KOPT-K1 (cell line): Measurements from ENCODE around the gene MTHFD1L.
"Not testable (repeated sequence)": the region's sequence is repeated elsewhere in the genome, so short reads cannot be mapped to it uniquely, and the experiment has no call there.

ENCODE experiments used
- H3K27ac ChIP-seq: fragments of 200-600 bp; sonication (generic); 2 replicates; pipeline ENCODE4 v1.5.1; 2016; ENCODE audit warnings: antibody characterized with exemption, mild to moderate bottlenecking, low read depth, low read length; ENCODE audit not compliant: poor library complexity, severe bottlenecking
- H3K36me3 ChIP-seq: fragments of 200-600 bp; sonication (generic); 2 replicates; pipeline ENCODE4 v1.5.1; 2017; ENCODE audit warnings: antibody characterized with exemption, mild to moderate bottlenecking, low read length, moderate library complexity; ENCODE audit not compliant: insufficient read depth
- H3K9me3 ChIP-seq: fragments of 200-600 bp; sonication (generic); 2 replicates; pipeline ENCODE4 v1.5.1; 2017; ENCODE audit warnings: antibody characterized with exemption, low read length, mild to moderate bottlenecking; ENCODE audit not compliant: insufficient read depth, poor library complexity, severe bottlenecking

MTHFD1L gene

DNA sequence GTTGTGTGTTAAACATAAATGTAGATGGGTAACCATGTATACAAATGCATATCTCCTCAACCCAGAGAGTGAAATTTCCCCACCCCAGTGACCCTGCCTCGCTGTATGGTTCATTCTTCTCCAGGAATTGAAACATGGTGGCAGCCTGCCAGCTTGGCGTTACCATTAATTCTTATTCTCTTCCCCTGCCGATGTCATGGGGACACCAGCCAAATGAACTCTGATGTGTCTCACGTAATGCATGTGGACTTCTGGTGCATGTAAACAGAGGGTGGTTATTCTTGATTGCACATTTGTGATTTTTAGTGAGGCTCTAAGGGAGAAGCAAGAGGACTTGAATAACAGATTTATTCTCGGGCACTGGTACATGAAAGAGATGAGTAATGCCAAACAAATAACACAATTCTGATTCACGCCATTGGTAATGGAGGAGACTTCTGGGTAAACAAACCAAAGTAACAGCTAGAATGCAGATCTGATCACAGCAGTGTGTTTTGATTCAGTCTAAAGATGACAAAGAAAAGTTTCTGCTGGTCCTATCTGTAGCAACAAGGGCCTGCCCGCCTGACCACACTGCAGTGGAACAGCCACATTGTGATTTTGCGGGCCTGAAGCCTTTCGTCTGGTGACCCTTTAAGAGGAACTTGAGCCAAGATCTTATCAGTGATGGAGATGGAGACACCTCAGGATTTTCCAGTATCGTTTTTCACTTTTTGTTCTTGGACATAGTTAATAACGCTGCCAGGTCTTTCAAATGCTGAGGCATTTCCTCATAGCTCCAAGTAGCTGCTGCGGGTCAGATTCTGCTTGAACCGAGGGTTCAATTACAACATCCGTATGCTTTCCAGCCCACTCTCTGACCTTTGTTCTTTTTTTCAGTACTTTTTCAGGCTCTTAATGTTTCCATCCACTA lies 202.4 kb downstream of the MTHFD1L start:
- Histone ChIP-seq H3K36me3 (peaks cover 20% of the 10 kb centered on the region), H3K27ac (no peak overlapping the region), H3K9me3 (no peaks in the 10 kb centered on the region)

DNA sequence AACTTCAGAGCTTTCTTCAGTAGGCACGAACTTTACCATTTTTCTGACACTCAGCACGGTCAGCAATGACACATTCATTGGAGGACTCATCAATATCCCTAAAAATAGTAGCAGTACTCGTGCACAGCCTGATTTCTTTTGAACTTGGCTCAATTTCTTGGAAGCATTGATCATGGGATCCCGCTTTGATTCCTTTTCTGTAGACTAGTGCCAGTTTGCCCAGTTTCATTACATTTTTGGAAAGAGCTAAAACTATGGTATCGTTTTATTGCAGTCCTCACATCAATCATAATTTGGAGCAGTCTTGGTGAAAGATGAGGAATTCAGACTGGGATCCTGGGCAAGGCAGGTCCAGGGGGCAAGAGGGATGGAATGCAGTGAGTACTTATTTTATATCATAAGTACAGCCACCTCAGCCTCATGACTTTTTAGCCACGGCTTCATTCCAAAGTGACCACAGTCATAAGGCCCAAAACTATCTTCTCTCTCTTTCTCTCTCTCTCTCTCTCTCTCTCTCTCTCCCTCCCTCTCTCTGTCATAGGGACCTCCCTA lies 203.3 kb downstream of the MTHFD1L start:
- H3K27ac ChIP-seq, result no peak overlapping the region
- H3K9me3 ChIP-seq, result no peaks in the 10 kb centered on the region
- peaks cover 20% of the 10 kb centered on the region for H3K36me3 ChIP-seq

DNA sequence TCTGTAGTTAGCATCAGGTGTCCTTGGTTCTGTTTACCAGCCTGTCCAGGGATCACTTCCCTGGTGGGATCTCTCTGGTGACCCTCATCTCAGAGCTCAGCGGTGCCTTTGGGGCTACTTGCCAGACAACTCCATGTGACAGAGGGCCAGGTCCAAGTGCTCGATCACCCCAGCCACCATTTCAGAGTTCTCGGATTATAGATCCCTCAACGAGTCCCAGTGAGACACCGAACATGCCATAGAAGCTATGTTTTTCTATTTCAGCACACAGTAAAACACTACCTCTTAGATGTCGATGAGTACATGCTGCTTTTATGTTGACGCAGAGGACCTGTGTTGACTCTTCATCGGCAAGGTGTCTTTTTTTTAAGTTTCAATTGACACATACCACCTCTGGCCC lies 204.1 kb downstream of the MTHFD1L start:
- Histone ChIP-seq H3K9me3 (peaks cover 1% of the 10 kb centered on the region), H3K36me3 (peaks cover 27% of the 10 kb centered on the region), H3K27ac (no peak overlapping the region)

DNA sequence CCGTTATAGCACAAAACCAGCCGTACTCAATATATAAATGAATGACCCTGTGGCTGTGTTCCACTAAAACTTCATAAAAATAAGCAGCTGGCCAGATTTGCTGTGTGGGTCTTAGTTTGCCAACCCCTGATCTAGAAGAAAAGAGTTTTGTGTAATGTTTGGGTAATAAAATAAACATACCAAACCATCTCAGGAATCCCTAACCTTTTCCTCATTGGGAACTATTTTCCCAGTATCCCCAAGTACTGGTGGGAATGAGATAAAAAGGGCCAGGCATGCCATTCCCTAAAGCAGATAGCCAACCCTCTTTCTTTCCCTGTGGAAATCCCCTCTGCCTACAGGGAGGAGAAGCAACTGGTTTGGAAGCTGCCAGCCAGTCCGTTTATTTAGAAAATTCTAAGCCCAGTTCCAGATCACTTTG lies 205.1 kb downstream of the MTHFD1L start:
- Histone ChIP-seq H3K9me3 (peaks cover 4% of the 10 kb centered on the region), H3K27ac (no peak overlapping the region), H3K36me3 (peaks cover 20% of the 10 kb centered on the region)

DNA sequence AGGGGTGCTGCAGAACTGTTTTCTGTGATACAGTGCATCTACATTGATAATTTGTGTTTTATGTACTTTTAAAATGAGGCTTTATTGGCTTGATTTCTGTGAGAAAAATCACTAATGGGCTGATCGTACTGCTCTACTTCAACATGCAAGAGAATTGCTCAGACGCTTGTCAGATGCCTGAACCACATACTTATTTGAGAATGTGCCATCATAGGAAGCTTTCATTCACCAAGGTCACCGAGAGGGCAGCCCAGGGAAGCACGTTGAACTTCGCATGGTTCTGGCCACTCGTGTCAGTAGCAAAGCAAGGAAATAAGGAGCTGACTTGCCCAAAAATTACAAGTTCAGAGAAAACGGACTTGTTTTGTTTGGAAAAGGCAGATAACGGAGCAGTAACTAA lies 205.8 kb downstream of the MTHFD1L start:
- Histone ChIP-seq H3K36me3 (peaks cover 18% of the 10 kb centered on the region), H3K9me3 (peaks cover 7% of the 10 kb centered on the region), H3K27ac (no peak overlapping the region)

DNA sequence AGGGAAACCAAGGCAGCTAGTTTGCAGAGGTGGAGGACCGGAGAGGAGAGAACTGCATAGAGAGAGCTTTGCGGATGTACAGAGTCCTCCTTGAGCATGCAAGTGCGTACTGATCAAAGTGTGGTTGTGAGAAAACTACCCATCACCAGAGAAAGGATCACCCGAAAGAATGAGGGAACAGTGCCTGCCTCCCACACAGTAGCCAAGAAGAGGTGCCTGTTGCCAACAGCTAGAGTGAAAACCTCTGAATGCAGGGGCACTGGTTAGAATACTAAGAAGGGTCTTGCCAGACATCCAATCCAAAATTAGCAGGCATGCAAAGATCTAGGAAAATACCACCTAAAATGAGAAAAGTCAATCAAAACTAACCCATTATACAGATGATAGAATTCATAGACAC lies 207.6 kb downstream of the MTHFD1L start:
- Histone ChIP-seq H3K36me3 (peaks cover 21% of the 10 kb centered on the region), H3K9me3 (peaks cover 22% of the 10 kb centered on the region), H3K27ac (no peak overlapping the region)

DNA sequence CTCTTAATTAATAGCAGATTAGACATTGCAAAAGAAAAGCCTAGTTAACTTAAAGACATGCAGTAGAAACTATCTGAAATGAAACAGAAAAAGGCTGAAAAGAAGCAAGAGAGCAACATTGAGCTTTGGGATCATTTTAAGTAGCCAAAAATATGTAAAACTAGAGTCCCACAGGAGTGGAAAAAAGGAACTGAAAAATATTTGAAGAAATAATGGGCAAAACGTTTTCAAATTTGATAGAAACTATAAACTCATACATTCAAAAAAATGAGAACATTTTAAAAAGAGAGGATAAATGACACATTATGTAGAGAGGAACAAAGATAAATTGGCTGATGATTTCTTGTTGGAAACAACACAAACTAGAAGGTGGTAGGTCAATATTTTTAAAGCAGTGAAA lies 208.2 kb downstream of the MTHFD1L start:
- Histone ChIP-seq H3K9me3 (peaks cover 23% of the 10 kb centered on the region), H3K27ac (no peak overlapping the region), H3K36me3 (peaks cover 26% of the 10 kb centered on the region)

DNA sequence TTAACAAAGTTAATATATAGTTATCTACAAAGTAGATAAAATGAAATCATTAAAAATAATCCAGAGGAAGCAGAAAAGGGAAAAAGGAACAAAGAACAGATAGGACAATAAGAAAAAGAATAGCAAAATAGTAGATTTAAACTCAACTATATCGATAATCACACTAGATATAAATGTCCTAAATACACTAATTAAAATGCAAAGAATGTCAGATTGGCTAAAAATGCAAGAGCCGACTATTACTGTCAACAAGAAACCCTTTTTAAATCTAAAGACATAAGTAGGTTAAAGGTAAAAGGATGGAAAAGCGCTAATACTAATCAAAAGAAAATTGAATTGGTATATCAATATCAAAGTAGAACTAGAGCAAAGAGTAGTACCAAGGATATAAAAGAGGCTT lies 209.5 kb downstream of the MTHFD1L start:
- Histone ChIP-seq H3K27ac (no peak overlapping the region), H3K36me3 (peaks cover 25% of the 10 kb centered on the region), H3K9me3 (peaks cover 23% of the 10 kb centered on the region)

DNA sequence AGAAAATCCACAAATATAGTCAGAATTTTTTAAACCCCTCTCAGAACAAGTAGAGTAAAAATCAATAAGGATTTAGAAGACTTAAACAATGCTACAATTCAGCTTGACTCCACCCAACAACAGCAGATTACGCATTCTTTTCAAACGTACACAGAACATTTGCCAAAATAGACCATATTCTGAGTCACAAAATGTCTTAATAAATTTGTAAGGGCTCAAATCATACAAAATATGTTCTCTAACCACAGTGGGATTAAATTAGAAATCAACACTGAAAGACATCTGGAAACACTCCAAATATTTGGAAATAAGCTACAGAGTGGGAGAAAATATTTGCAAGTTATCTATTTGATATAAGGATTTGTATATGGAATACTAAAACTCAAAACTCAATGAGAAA lies 210.0 kb downstream of the MTHFD1L start:
- Histone ChIP-seq H3K27ac (no peak overlapping the region), H3K9me3 (peaks cover 23% of the 10 kb centered on the region), H3K36me3 (peaks cover 25% of the 10 kb centered on the region)

DNA sequence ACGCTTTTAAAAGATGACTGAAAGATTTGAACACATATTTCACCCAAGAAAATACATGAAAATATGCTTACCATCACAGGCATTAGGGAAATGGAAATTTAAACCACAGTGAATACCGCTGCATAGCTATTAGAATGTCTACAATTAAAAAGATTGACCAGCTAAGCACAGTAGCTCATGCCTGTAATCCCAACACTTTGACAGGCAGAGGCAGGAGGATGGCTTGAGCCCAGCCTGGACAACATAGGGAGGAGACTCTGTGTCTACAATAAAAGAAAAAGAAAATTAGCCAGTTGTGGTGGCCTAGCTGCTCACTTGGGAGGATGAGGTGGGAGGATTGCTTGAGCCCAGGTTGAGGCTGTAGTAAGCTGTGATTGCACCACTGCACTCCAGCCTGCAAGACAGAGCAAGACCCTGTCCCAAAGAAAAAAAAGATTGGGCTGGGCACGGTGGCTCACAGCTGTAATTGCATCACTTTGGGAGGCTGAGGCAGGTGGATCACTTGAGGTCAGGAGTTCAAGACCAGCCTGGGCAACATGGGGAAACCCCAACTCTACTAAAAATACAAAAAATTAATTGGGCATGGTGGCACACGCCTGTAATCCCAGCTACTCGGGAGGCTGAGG lies 210.5 kb downstream of the MTHFD1L start:
- H3K36me3 ChIP-seq, result peaks cover 25% of the 10 kb centered on the region
- H3K27ac ChIP-seq, result no peak overlapping the region
- peaks cover 23% of the 10 kb centered on the region for H3K9me3 ChIP-seq

DNA sequence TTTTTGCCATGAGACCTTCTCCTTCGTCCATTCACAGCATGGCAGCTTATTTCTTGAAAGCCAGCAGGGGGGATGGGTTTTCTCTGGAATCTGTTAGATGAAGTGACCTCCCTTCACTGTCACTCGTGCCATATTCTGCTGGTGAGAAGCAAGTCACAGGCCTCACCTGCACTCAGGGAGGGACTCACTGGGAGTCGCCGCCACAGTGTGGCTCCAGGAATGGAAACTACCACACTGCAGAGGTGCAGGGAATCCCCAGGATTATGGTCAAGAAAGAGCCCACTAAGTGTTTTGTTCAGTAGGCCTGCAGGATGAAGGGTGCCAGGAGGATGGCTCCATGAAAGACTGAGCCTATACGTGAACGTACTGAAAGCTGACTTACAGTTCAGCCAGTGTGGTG lies 213.2 kb downstream of the MTHFD1L start:
- peaks cover 23% of the 10 kb centered on the region for H3K9me3 ChIP-seq
- no peak overlapping the region for H3K27ac ChIP-seq
- H3K36me3 ChIP-seq, result peaks cover 25% of the 10 kb centered on the region

DNA sequence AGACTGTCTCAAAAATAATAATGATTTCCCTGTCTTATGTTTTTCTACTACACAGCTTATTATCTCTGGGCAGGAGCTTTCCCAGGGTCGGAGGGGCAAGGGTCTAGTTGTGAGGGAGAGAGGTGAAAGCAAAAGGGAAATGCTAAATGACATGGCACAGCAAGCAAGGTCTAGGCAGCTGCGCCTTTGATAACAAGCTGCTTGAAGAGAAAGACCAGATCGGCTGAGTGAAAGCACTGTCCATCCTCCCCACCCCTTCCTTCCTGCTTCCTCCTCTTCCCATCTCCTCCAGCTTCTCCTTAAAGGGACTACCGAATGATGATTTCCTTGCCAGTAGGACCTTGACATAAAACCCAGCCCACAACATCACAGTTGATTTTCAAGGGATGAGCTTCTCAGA lies 216.2 kb downstream of the MTHFD1L start:
- H3K27ac ChIP-seq, result no peak overlapping the region
- H3K9me3 ChIP-seq, result peaks cover 12% of the 10 kb centered on the region
- peaks cover 17% of the 10 kb centered on the region for H3K36me3 ChIP-seq

DNA sequence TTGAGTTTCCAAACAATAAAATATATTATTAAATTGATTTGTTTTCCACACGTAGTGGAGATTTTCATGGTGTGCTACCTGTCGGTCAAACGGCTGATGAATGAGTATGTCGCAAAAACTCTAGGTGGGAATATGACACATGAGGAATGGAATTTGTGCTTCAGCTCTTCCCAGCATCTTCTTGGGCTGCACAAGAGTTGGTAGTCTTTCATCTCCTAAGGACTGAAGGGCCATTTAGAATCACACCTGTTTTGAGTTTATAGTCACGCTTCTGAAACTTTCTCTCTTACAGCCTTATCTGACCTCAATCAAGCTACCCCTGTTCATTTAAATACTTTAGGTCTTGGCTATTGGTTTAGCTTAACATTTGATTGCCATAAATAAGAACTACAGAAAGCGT lies 216.6 kb downstream of the MTHFD1L start:
- Histone ChIP-seq H3K27ac (no peak overlapping the region), H3K36me3 (peaks cover 17% of the 10 kb centered on the region), H3K9me3 (peaks cover 8% of the 10 kb centered on the region)

DNA sequence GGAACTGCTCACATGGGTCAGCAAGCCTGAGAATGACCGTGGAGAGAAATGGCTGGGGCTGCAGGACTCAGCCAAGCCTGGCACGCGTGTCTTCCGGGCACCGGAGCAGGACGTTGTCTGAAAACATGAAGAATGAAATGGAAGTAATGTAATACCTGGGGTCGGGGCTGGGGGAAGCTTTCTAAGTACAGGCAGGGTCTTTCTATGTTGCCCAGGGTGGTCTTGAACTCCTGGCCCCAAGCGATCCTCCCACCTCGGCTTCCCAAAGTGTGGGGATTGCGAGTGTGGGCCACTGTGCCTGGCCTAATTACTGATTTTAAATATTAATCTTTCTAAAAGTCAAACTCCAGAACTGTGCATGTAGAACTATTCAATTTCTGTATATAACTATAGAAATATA lies 218.8 kb downstream of the MTHFD1L start:
- H3K36me3 ChIP-seq, result peaks cover 16% of the 10 kb centered on the region; the same call in 1 of the 2 replicates
- no peak overlapping the region for H3K27ac ChIP-seq
- no peaks in the 10 kb centered on the region for H3K9me3 ChIP-seq

DNA sequence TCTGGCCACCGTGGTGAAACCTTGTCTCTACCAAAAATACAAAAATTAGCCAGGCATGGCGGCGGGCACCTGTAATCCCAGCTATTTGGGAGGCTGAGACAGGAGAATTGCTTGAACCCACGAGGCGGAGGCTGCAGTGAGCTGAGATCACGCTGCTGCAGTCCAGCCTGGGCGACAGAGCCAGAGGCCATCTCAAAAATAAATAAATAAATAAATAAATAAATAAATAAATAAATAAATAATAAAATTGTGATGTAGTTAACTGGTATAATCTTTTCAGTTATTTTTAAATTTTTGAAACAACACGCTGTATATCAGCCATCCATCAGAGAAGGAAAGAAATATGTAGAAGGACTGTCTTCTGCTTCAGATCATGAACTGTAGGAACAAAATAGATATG lies 221.6 kb downstream of the MTHFD1L start:
- H3K9me3 ChIP-seq, H3K27ac ChIP-seq: not testable (repeated sequence)
- peaks cover 37% of the 10 kb centered on the region; the same call in 1 of the 2 replicates for H3K36me3 ChIP-seq
